ENCODE measurements around the gene LRRC23. TPM values are rescaled to one million over a fixed set of nuclear protein-coding genes. Genes with fewer than 3 reads are reported as not detected.

Gene LRRC23
- total and polyA plus RNA-seq, 2 of the 13 experiments (the other 11 are each of a cell fraction or from before 2014, with no cell fraction given) = 6.0 to 7.8 TPM

DNA sequence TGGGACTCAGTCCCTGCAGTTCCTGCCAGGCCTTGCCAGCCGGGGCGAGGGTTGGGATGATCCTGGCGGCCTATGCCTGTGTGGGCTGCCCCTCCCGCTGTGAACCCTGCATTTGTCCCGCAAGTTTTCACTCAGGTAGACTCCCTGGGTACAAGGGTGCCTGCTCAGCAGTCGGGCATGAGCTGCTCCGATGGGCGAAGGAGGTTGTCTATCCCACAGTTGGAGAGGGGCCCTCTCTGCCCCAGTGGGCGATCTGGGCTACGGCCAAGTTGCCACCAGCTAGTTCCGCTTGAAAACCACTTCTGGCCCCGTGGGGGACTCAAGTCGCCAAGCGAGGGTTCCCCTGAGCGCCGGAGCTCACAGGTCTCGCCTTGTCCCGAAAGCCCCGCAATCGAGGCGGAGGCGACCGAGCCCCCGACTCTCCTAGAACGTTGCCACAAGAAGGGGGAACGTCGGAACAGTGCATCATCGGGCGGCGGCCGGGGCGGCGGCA, 37.7 kb upstream of the LRRC23 start (continued):
- TF ChIP-seq, protein P1, sequence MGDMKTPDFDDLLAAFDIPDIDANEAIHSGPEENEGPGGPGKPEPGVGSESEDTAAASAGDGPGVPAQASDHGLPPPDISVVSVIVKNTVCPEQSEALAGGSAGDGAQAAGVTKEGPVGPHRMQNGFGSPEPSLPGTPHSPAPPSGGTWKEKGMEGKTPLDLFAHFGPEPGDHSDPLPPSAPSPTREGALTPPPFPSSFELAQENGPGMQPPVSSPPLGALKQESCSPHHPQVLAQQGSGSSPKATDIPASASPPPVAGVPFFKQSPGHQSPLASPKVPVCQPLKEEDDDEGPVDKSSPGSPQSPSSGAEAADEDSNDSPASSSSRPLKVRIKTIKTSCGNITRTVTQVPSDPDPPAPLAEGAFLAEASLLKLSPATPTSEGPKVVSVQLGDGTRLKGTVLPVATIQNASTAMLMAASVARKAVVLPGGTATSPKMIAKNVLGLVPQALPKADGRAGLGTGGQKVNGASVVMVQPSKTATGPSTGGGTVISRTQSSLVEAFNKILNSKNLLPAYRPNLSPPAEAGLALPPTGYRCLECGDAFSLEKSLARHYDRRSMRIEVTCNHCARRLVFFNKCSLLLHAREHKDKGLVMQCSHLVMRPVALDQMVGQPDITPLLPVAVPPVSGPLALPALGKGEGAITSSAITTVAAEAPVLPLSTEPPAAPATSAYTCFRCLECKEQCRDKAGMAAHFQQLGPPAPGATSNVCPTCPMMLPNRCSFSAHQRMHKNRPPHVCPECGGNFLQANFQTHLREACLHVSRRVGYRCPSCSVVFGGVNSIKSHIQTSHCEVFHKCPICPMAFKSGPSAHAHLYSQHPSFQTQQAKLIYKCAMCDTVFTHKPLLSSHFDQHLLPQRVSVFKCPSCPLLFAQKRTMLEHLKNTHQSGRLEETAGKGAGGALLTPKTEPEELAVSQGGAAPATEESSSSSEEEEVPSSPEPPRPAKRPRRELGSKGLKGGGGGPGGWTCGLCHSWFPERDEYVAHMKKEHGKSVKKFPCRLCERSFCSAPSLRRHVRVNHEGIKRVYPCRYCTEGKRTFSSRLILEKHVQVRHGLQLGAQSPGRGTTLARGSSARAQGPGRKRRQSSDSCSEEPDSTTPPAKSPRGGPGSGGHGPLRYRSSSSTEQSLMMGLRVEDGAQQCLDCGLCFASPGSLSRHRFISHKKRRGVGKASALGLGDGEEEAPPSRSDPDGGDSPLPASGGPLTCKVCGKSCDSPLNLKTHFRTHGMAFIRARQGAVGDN (CRISPR knock-in tag; IDR thresholded peaks at IDR 0.05) = no peak
- TF ChIP-seq ZNF629 (CRISPR knock-in tag; conservative IDR thresholded peaks at IDR 0.05) = no peak
- no peak; the same call in 1 of the 2 replicates for TF ChIP-seq ZNF335 (CRISPR knock-in tag; IDR thresholded peaks at IDR 0.05)
- TF ChIP-seq, protein P2, sequence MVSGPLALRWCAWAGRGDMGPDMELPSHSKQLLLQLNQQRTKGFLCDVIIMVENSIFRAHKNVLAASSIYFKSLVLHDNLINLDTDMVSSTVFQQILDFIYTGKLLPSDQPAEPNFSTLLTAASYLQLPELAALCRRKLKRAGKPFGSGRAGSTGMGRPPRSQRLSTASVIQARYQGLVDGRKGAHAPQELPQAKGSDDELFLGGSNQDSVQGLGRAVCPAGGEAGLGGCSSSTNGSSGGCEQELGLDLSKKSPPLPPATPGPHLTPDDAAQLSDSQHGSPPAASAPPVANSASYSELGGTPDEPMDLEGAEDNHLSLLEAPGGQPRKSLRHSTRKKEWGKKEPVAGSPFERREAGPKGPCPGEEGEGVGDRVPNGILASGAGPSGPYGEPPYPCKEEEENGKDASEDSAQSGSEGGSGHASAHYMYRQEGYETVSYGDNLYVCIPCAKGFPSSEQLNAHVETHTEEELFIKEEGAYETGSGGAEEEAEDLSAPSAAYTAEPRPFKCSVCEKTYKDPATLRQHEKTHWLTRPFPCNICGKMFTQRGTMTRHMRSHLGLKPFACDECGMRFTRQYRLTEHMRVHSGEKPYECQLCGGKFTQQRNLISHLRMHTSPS (CRISPR knock-in tag; IDR thresholded peaks at IDR 0.05; ENCODE audit: low read depth) = no peak; the same call in 1 of the 2 replicates
- no peak for TF ChIP-seq KLF13 (CRISPR knock-in tag; IDR thresholded peaks at IDR 0.05)
- TF ChIP-seq, protein P3, sequence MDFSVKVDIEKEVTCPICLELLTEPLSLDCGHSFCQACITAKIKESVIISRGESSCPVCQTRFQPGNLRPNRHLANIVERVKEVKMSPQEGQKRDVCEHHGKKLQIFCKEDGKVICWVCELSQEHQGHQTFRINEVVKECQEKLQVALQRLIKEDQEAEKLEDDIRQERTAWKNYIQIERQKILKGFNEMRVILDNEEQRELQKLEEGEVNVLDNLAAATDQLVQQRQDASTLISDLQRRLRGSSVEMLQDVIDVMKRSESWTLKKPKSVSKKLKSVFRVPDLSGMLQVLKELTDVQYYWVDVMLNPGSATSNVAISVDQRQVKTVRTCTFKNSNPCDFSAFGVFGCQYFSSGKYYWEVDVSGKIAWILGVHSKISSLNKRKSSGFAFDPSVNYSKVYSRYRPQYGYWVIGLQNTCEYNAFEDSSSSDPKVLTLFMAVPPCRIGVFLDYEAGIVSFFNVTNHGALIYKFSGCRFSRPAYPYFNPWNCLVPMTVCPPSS (IDR thresholded peaks at IDR 0.05) = no peak
- TF ChIP-seq, protein P4, sequence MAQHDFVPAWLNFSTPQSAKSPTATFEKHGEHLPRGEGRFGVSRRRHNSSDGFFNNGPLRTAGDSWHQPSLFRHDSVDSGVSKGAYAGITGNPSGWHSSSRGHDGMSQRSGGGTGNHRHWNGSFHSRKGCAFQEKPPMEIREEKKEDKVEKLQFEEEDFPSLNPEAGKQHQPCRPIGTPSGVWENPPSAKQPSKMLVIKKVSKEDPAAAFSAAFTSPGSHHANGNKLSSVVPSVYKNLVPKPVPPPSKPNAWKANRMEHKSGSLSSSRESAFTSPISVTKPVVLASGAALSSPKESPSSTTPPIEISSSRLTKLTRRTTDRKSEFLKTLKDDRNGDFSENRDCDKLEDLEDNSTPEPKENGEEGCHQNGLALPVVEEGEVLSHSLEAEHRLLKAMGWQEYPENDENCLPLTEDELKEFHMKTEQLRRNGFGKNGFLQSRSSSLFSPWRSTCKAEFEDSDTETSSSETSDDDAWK (CRISPR knock-in tag; IDR thresholded peaks at IDR 0.05) = no peak
- TF ChIP-seq, protein P5, sequence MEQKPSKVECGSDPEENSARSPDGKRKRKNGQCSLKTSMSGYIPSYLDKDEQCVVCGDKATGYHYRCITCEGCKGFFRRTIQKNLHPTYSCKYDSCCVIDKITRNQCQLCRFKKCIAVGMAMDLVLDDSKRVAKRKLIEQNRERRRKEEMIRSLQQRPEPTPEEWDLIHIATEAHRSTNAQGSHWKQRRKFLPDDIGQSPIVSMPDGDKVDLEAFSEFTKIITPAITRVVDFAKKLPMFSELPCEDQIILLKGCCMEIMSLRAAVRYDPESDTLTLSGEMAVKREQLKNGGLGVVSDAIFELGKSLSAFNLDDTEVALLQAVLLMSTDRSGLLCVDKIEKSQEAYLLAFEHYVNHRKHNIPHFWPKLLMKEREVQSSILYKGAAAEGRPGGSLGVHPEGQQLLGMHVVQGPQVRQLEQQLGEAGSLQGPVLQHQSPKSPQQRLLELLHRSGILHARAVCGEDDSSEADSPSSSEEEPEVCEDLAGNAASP (CRISPR knock-in tag; IDR thresholded peaks at IDR 0.05; ENCODE audit: borderline replicate concordance) = no peak
- TF ChIP-seq XRCC5 (optimal IDR thresholded peaks at IDR 0.05; ENCODE audit: low read length) = no peak
- TF ChIP-seq RBAK (CRISPR knock-in tag; IDR thresholded peaks at IDR 0.05) = no peak
- no peak for TF ChIP-seq NFKB2 (CRISPR knock-in tag; IDR thresholded peaks at IDR 0.05; ENCODE audit: borderline replicate concordance)
- no peak for TF ChIP-seq ZNF382 (CRISPR knock-in tag; IDR thresholded peaks at IDR 0.05; ENCODE audit: borderline replicate concordance)
- TF ChIP-seq, protein P6, sequence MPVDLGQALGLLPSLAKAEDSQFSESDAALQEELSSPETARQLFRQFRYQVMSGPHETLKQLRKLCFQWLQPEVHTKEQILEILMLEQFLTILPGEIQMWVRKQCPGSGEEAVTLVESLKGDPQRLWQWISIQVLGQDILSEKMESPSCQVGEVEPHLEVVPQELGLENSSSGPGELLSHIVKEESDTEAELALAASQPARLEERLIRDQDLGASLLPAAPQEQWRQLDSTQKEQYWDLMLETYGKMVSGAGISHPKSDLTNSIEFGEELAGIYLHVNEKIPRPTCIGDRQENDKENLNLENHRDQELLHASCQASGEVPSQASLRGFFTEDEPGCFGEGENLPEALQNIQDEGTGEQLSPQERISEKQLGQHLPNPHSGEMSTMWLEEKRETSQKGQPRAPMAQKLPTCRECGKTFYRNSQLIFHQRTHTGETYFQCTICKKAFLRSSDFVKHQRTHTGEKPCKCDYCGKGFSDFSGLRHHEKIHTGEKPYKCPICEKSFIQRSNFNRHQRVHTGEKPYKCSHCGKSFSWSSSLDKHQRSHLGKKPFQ (CRISPR knock-in tag; IDR thresholded peaks at IDR 0.05; ENCODE audit: insufficient replicate concordance) = no peak
- TF ChIP-seq ZNF850 (CRISPR knock-in tag; conservative IDR thresholded peaks at IDR 0.05) = no peak
- TF ChIP-seq, protein P7, sequence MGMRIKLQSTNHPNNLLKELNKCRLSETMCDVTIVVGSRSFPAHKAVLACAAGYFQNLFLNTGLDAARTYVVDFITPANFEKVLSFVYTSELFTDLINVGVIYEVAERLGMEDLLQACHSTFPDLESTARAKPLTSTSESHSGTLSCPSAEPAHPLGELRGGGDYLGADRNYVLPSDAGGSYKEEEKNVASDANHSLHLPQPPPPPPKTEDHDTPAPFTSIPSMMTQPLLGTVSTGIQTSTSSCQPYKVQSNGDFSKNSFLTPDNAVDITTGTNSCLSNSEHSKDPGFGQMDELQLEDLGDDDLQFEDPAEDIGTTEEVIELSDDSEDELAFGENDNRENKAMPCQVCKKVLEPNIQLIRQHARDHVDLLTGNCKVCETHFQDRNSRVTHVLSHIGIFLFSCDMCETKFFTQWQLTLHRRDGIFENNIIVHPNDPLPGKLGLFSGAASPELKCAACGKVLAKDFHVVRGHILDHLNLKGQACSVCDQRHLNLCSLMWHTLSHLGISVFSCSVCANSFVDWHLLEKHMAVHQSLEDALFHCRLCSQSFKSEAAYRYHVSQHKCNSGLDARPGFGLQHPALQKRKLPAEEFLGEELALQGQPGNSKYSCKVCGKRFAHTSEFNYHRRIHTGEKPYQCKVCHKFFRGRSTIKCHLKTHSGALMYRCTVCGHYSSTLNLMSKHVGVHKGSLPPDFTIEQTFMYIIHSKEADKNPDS (CRISPR knock-in tag; IDR thresholded peaks at IDR 0.05) = no peak
